ENCODE measurements around the gene GBP6. TPM values are rescaled to one million over a fixed set of nuclear protein-coding genes. Genes with fewer than 3 reads are reported as not detected.
A peak's percentile ranks its signal among the peaks of the same experiment; 100 is the strongest.
"Not testable (repeated sequence)": the region's sequence is repeated elsewhere in the genome, so short reads cannot be mapped to it uniquely, and the experiment has no call there.

The GBP6 gene
- total RNA-seq, 2 experiments from 2014 or later = 0.07 TPM; not detected in 1

GRCh38 chr1:89381618-89382017 is 17.8 kb downstream of the GBP6 start:
- no peaks in the 10 kb centered on the region for H3K9me3 Mint-ChIP-seq
- H3K4me1 Mint-ChIP-seq (ENCODE audit: low read depth) = peaks cover 8% of the 10 kb centered on the region
- H3K27me3 Mint-ChIP-seq (ENCODE audit: low read depth) = no peaks in the 10 kb centered on the region
- H3K36me3 Mint-ChIP-seq (ENCODE audit: low read depth) = no peaks in the 10 kb centered on the region
- CTCF ChIA-PET = interaction anchor here (0.6 kb wide), 1 partner anchor 384 kb away, joined by 3 read pairs; no protein-coding TSS in a partner anchor
- no peak overlapping the region for H3K4me3 Mint-ChIP-seq
- DNase-seq = no peak
- no peak overlapping the region for H3K27ac Mint-ChIP-seq
- intact Hi-C loops (cut with micrococcal nuclease) = loop anchor here (1.0 to 5.0 kb wide), 2 partner anchors 18 to 51 kb away; no protein-coding TSS in a partner anchor

GRCh38 chr1:89382479-89382878 is 18.6 kb downstream of the GBP6 start:
- no peak for DNase-seq
- Mint-ChIP-seq H3K27me3 (ENCODE audit: low read depth) (no peaks in the 10 kb centered on the region), H3K4me3 (no peak overlapping the region), H3K27ac (no peak overlapping the region), H3K36me3 (ENCODE audit: low read depth) (no peaks in the 10 kb centered on the region), H3K9me3 (no peaks in the 10 kb centered on the region), H3K4me1 (ENCODE audit: low read depth) (peaks cover 8% of the 10 kb centered on the region)
- CTCF ChIA-PET = no interaction called here
- intact Hi-C loops (cut with micrococcal nuclease) = loop anchor here (1.0 to 5.0 kb wide), 2 partner anchors 19 to 50 kb away; no protein-coding TSS in a partner anchor

- Mint-ChIP-seq H3K36me3 (ENCODE audit: low read depth) (no peaks in the 10 kb centered on the region), H3K27ac (no peak overlapping the region), H3K4me1 (ENCODE audit: low read depth) (peaks cover 8% of the 10 kb centered on the region), H3K9me3 (no peaks in the 10 kb centered on the region), H3K27me3 (ENCODE audit: low read depth) (no peaks in the 10 kb centered on the region), H3K4me3 (no peak overlapping the region)
- intact Hi-C loops (cut with micrococcal nuclease) = loop anchor here (5.0 kb wide), 1 partner anchor 49 kb away; no protein-coding TSS in a partner anchor
- CTCF ChIA-PET = no interaction called here
- no peak for DNase-seq
These were observed 19.3 kb downstream of the GBP6 start for GRCh38 chr1:89383185-89383584.

GRCh38 chr1:89390707-89391106 is 26.8 kb downstream of the GBP6 start:
- Mint-ChIP-seq H3K4me3 (no peak overlapping the region), H3K4me1 (ENCODE audit: low read depth) (no peaks in the 10 kb centered on the region), H3K9me3 (peaks cover 5% of the 10 kb centered on the region), H3K36me3 (ENCODE audit: low read depth) (no peaks in the 10 kb centered on the region), H3K27ac (no peak overlapping the region), H3K27me3 (ENCODE audit: low read depth) (no peaks in the 10 kb centered on the region)
- CTCF ChIA-PET = no interaction called here
- intact Hi-C loops (cut with micrococcal nuclease) = no loop called here
- no peak for DNase-seq

GRCh38 chr1:89391686-89392085 is 27.8 kb downstream of the GBP6 start:
- Mint-ChIP-seq H3K4me3 (no peak overlapping the region), H3K27me3 (ENCODE audit: low read depth) (no peaks in the 10 kb centered on the region), H3K27ac (no peak overlapping the region), H3K4me1 (ENCODE audit: low read depth) (no peaks in the 10 kb centered on the region), H3K36me3 (ENCODE audit: low read depth) (no peaks in the 10 kb centered on the region), H3K9me3 (peaks cover 5% of the 10 kb centered on the region)
- CTCF ChIA-PET = interaction anchor here (0.6 kb wide), 1 partner anchor 118 kb away, joined by 3 read pairs; no protein-coding TSS in a partner anchor
- intact Hi-C loops (cut with micrococcal nuclease) = no loop called here
- DNase-seq = no peak

- CTCF ChIA-PET = no interaction called here
- DNase-seq = no peak
- Mint-ChIP-seq H3K36me3 (ENCODE audit: low read depth) (no peaks in the 10 kb centered on the region), H3K4me1 (ENCODE audit: low read depth) (no peaks in the 10 kb centered on the region), H3K27me3 (ENCODE audit: low read depth) (no peaks in the 10 kb centered on the region), H3K4me3 (no peak overlapping the region), H3K27ac (no peak overlapping the region), H3K9me3 (peaks cover 5% of the 10 kb centered on the region)
- intact Hi-C loops (cut with micrococcal nuclease) = no loop called here
These were observed 31.0 kb downstream of the GBP6 start for GRCh38 chr1:89394851-89395250.

- no peak for DNase-seq
- CTCF ChIA-PET = no interaction called here
- intact Hi-C loops (cut with micrococcal nuclease) = no loop called here
- no peaks in the 10 kb centered on the region for H3K27me3 Mint-ChIP-seq (ENCODE audit: low read depth)
- H3K27ac Mint-ChIP-seq = no peak overlapping the region
- H3K4me1 Mint-ChIP-seq (ENCODE audit: low read depth) = no peaks in the 10 kb centered on the region
- H3K36me3 Mint-ChIP-seq (ENCODE audit: low read depth) = no peaks in the 10 kb centered on the region
- no peak overlapping the region for H3K4me3 Mint-ChIP-seq
- H3K9me3 Mint-ChIP-seq = peaks cover 5% of the 10 kb centered on the region
These were observed 33.0 kb downstream of the GBP6 start for GRCh38 chr1:89396902-89397301.

- no peak overlapping the region for H3K4me3 Mint-ChIP-seq
- peaks cover 21% of the 10 kb centered on the region for H3K4me1 Mint-ChIP-seq (ENCODE audit: low read depth)
- no peaks in the 10 kb centered on the region for H3K9me3 Mint-ChIP-seq
- no peaks in the 10 kb centered on the region for H3K27me3 Mint-ChIP-seq (ENCODE audit: low read depth)
- intact Hi-C loops (cut with micrococcal nuclease) = no loop called here
- H3K27ac Mint-ChIP-seq = no peak overlapping the region
- no peak for DNase-seq
- no peaks in the 10 kb centered on the region for H3K36me3 Mint-ChIP-seq (ENCODE audit: low read depth)
- CTCF ChIA-PET = no interaction called here
These were observed 41.5 kb downstream of the GBP6 start for GRCh38 chr1:89405275-89405929.

- H3K4me3 Mint-ChIP-seq = peak overlapping the region; percentile 11
- intact Hi-C loops (cut with micrococcal nuclease) = no loop called here
- H3K36me3 Mint-ChIP-seq (ENCODE audit: low read depth) = no peaks in the 10 kb centered on the region
- no peak for DNase-seq
- no peaks in the 10 kb centered on the region for H3K9me3 Mint-ChIP-seq
- H3K27me3 Mint-ChIP-seq (ENCODE audit: low read depth) = no peaks in the 10 kb centered on the region
- H3K27ac Mint-ChIP-seq = no peak overlapping the region
- CTCF ChIA-PET = interaction anchor here (0.7 kb wide), 1 partner anchor 22 kb away, joined by 3 read pairs; no protein-coding TSS in a partner anchor
- peaks cover 21% of the 10 kb centered on the region for H3K4me1 Mint-ChIP-seq (ENCODE audit: low read depth)
These were observed 43.5 kb downstream of the GBP6 start for GRCh38 chr1:89407360-89407759.

GRCh38 chr1:89407768-89408167 is 43.9 kb downstream of the GBP6 start:
- H3K27me3 Mint-ChIP-seq (ENCODE audit: low read depth); DNase-seq; H3K9me3 Mint-ChIP-seq; H3K27ac Mint-ChIP-seq; H3K36me3 Mint-ChIP-seq (ENCODE audit: low read depth); intact Hi-C loops (cut with micrococcal nuclease): not testable (repeated sequence)
- H3K4me3 Mint-ChIP-seq = peak overlapping the region; percentile 11
- CTCF ChIA-PET = interaction anchor here (0.7 kb wide), 1 partner anchor 22 kb away, joined by 3 read pairs; no protein-coding TSS in a partner anchor
- peaks cover 21% of the 10 kb centered on the region for H3K4me1 Mint-ChIP-seq (ENCODE audit: low read depth)

GRCh38 chr1:89425056-89425455 is 61.2 kb downstream of the GBP6 start:
- intact Hi-C loops (cut with micrococcal nuclease) = no loop called here
- Mint-ChIP-seq H3K27ac (no peak overlapping the region), H3K27me3 (ENCODE audit: low read depth) (peaks cover 2% of the 10 kb centered on the region), H3K4me1 (ENCODE audit: low read depth) (no peaks in the 10 kb centered on the region), H3K9me3 (no peaks in the 10 kb centered on the region), H3K36me3 (ENCODE audit: low read depth) (no peaks in the 10 kb centered on the region), H3K4me3 (no peak overlapping the region)
- CTCF ChIA-PET = interaction anchor here (0.8 to 1.0 kb wide), 2 partner anchors 63 to 136 kb away, joined by 3 read pairs; no protein-coding TSS in a partner anchor
- no peak for DNase-seq

GRCh38 chr1:89429062-89429461 is 65.2 kb downstream of the GBP6 start:
- no peaks in the 10 kb centered on the region for H3K36me3 Mint-ChIP-seq (ENCODE audit: low read depth)
- H3K27me3 Mint-ChIP-seq (ENCODE audit: low read depth) = peaks cover 2% of the 10 kb centered on the region
- H3K9me3 Mint-ChIP-seq = no peaks in the 10 kb centered on the region
- no peak for DNase-seq
- intact Hi-C loops (cut with micrococcal nuclease) = no loop called here
- H3K4me3 Mint-ChIP-seq = no peak overlapping the region
- peaks cover 4% of the 10 kb centered on the region for H3K4me1 Mint-ChIP-seq (ENCODE audit: low read depth)
- H3K27ac Mint-ChIP-seq = no peak overlapping the region
- CTCF ChIA-PET = no interaction called here

- intact Hi-C loops (cut with micrococcal nuclease) = loop anchor here (5.0 kb wide), 1 partner anchor 47 kb away; no protein-coding TSS in a partner anchor
- H3K9me3 Mint-ChIP-seq; H3K36me3 Mint-ChIP-seq (ENCODE audit: low read depth); H3K4me3 Mint-ChIP-seq; H3K27ac Mint-ChIP-seq; H3K4me1 Mint-ChIP-seq (ENCODE audit: low read depth); CTCF ChIA-PET; DNase-seq; H3K27me3 Mint-ChIP-seq (ENCODE audit: low read depth): not testable (repeated sequence)
These were observed 65.8 kb downstream of the GBP6 start for GRCh38 chr1:89429681-89430080.
